Neural crest cell (in vitro differentiated cells): ENCODE data around the gene RXFP4. TPM values are rescaled to one million over a fixed set of nuclear protein-coding genes. Genes with fewer than 3 reads are reported as not detected.
A peak's percentile ranks its signal among the peaks of the same experiment; 100 is the strongest.

Source experiments
- DNase-seq: peaks from one replicate; pipeline ENCODE4 v3.0.0; 2021; ENCODE audit warnings: low read depth, mixed read lengths, low spot score
- H3K27ac Mint-ChIP-seq: one replicate; pipeline ENCODE4 v1.8.0; 2021; ENCODE audit warnings: mild to moderate bottlenecking, mixed read lengths; ENCODE audit not compliant: unreplicated experiment
- H3K27me3 Mint-ChIP-seq: 2 replicates; pipeline ENCODE4 v1.8.0; 2021; ENCODE audit warnings: low read depth, mild to moderate bottlenecking, mixed read lengths
- H3K36me3 Mint-ChIP-seq: 2 replicates; pipeline ENCODE4 v1.8.0; 2021; ENCODE audit warnings: low read depth, mild to moderate bottlenecking, mixed read lengths
- H3K4me1 Mint-ChIP-seq: 2 replicates; pipeline ENCODE4 v1.8.0; 2021; ENCODE audit warnings: mixed read lengths
- H3K4me3 Mint-ChIP-seq: one replicate; pipeline ENCODE4 v1.8.0; 2021; ENCODE audit warnings: mild to moderate bottlenecking, mixed read lengths
- H3K9me3 Mint-ChIP-seq: 2 replicates; pipeline ENCODE4 v1.8.0; 2021; ENCODE audit warnings: mixed read lengths
- total RNA-seq: library from RNA; stranded (reverse); gene quantifications from 2 replicates; pipeline ENCODE4 v1.2.1, GENCODE V29; 2021
- TF ChIP-seq, protein P1 (sequence below): fragments of 200-600 bp; sonication (generic); conservative IDR thresholded peaks from 2 replicates; pipeline ENCODE4 v1.5.0; 2021; ENCODE audit warnings: antibody characterized with exemption, mild to moderate bottlenecking

The RXFP4 gene
- total RNA-seq, 1 donor from 2014 or later = not detected

DNA sequence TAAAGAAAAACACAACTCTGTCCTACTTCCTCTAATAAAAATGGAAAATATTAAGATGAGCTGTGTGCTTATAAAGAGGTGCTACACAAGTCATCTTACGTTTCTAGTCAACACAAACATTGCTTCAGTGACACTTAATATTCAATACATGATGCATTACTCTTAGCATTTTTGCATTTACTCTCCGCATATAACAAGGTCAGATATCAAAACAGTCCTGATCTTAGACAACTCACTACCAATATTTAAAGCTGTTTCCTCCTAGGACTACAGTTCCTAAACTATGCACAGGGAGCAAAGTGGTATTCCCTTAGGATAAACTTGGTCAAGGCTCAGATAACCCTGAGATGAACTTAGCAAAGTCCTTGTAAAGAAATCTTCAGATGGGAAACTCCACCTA lies 42.5 kb upstream of the RXFP4 start:
- H3K36me3 Mint-ChIP-seq = peaks cover 6% of the 10 kb centered on the region
- no peak for DNase-seq
- TF ChIP-seq, protein P1, sequence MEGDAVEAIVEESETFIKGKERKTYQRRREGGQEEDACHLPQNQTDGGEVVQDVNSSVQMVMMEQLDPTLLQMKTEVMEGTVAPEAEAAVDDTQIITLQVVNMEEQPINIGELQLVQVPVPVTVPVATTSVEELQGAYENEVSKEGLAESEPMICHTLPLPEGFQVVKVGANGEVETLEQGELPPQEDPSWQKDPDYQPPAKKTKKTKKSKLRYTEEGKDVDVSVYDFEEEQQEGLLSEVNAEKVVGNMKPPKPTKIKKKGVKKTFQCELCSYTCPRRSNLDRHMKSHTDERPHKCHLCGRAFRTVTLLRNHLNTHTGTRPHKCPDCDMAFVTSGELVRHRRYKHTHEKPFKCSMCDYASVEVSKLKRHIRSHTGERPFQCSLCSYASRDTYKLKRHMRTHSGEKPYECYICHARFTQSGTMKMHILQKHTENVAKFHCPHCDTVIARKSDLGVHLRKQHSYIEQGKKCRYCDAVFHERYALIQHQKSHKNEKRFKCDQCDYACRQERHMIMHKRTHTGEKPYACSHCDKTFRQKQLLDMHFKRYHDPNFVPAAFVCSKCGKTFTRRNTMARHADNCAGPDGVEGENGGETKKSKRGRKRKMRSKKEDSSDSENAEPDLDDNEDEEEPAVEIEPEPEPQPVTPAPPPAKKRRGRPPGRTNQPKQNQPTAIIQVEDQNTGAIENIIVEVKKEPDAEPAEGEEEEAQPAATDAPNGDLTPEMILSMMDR = no peak
- H3K27me3 Mint-ChIP-seq = no peaks in the 10 kb centered on the region
- no peaks in the 10 kb centered on the region for H3K4me1 Mint-ChIP-seq
- no peaks in the 10 kb centered on the region for H3K9me3 Mint-ChIP-seq
- no peak overlapping the region for H3K27ac Mint-ChIP-seq
- H3K4me3 Mint-ChIP-seq = no peak overlapping the region

DNA sequence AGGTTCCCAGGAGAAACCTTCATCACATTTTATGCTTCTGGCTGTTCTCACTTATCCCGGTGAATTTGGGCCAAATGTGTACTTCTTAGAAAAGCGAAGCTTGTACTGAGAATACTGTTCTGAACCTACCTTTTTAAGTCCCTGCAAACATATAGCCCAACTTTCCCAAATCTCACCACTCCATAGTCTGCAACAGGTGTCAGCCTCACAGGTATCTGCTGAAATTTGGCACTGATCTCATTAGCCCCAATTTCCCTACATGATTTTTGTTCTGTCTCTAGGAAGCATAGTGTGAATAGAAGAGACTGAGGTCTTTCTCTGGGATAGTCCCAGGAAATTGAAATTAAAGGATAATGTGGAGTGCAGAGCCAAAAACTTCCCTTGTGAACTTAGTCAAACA lies 41.8 kb upstream of the RXFP4 start:
- DNase-seq = no peak
- Mint-ChIP-seq H3K4me1 (no peaks in the 10 kb centered on the region), H3K9me3 (no peaks in the 10 kb centered on the region), H3K36me3 (peaks cover 11% of the 10 kb centered on the region), H3K27ac (no peak overlapping the region), H3K4me3 (no peak overlapping the region), H3K27me3 (no peaks in the 10 kb centered on the region)
- TF ChIP-seq, protein P1 = no peak

DNA sequence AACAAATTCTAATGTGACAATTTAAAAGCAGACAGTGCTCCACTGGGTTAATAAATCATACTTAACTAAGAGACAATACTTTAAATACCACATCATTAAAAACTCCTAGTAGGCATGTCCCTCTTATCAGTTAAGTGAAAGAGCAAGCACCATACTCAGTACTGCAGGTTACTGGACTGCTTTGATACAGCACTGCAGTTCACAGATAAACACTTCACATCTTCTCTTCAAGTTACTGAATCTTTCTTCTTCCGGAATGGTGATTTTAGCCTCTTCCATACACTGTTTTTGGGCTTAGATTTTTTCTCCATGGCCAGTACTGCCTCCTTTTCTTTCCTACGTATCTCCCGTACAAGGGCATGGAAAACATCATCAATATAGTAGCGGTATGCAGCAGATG lies 41.3 kb upstream of the RXFP4 start:
- Mint-ChIP-seq H3K9me3 (no peaks in the 10 kb centered on the region), H3K27me3 (no peaks in the 10 kb centered on the region), H3K36me3 (peaks cover 12% of the 10 kb centered on the region), H3K4me3 (no peak overlapping the region), H3K27ac (no peak overlapping the region), H3K4me1 (no peaks in the 10 kb centered on the region)
- TF ChIP-seq, protein P1 = no peak
- no peak for DNase-seq

DNA sequence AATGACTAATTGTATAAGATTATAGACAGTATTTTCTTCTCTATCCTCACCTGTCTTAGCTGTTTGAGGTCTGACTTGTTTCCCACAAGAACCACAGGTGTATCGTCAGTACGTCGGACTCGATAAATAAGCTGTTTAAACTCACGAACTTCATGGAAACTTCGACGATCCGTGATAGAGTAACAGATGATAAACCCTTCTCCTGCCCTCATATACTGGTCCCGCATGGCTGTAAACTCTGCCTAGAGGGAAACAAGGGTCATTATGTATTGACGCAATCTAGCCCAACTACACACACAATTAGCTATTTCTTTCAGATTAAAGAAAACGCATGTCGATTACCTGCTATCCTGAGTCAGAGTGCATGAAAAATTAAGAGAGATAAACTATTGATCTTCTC lies 37.2 kb upstream of the RXFP4 start:
- DNase-seq = no peak
- TF ChIP-seq, protein P1 = no peak
- no peaks in the 10 kb centered on the region for H3K27me3 Mint-ChIP-seq
- no peaks in the 10 kb centered on the region for H3K9me3 Mint-ChIP-seq
- H3K36me3 Mint-ChIP-seq = peaks cover 13% of the 10 kb centered on the region
- no peaks in the 10 kb centered on the region for H3K4me1 Mint-ChIP-seq
- H3K27ac Mint-ChIP-seq = no peak overlapping the region
- H3K4me3 Mint-ChIP-seq = no peak overlapping the region

DNA sequence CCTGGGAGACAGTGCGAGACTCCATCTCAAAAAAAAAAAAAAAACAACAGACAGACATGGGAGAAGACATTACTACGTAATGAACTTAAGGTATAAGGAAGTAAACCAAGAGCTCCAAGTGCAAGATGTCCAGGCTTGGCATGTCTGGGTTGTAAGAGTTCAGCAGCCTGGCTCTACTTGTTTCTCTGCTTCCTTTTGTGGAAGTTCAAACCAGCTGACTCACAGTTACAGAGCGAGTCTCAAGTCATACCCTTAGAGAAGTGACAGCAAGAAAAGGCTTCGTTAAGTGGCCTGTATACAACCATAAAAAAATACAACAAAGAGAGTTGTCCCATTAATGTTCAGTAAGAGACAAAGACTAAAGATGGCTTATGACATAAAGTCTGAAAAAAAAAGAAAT lies 31.5 kb upstream of the RXFP4 start:
- Mint-ChIP-seq H3K9me3 (no peaks in the 10 kb centered on the region), H3K27me3 (no peaks in the 10 kb centered on the region), H3K4me3 (peak overlapping the region; percentile 96), H3K27ac (no peak overlapping the region), H3K36me3 (peaks cover 16% of the 10 kb centered on the region), H3K4me1 (peaks cover 21% of the 10 kb centered on the region)
- TF ChIP-seq, protein P1 = no peak
- DNase-seq = no peak

DNA sequence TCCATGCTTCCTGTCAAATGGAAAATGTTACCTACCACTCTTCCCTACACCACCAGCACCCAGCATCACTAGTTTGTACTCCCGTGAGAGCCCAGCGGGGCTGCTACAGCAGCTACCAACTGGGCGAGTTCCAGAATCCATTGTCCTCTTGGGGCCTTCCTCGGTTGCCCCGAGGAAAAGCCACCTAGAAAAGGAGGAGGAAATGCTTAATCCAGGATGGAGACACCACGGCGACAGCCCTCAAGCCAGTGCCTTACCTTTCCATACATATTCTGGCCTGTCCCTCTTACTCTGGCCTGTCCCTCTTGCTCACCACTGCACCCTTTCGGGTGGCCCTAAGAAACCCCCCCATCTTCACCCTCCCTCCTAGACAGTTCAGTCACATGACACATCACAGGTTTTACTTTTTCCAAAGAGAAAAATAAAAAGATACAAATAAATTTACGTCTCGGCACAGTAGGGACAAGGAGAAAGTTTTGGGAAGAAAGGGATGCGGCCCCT lies 30.8 kb upstream of the RXFP4 start:
- DNase-seq = peak; percentile 8
- Mint-ChIP-seq H3K9me3 (no peaks in the 10 kb centered on the region), H3K4me1 (peaks cover 21% of the 10 kb centered on the region), H3K36me3 (peaks cover 16% of the 10 kb centered on the region), H3K27me3 (no peaks in the 10 kb centered on the region), H3K4me3 (peak overlapping the region; percentile 96), H3K27ac (peak overlapping the region; percentile 95)
- TF ChIP-seq, protein P1 = no peak
